Erythroblast (primary cell): Measurements from ENCODE around the gene FILIP1L.

Experiments used
- GATA1 ChIP-seq: IDR thresholded peaks from 2 replicates; pipeline ENCODE4 v1.6.1; 2011; ENCODE audit warnings: low read depth, mild to moderate bottlenecking, control low read depth, low read length, moderate library complexity
- POLR2A ChIP-seq: IDR thresholded peaks from 2 replicates; pipeline ENCODE4 v1.6.1; 2011; ENCODE audit warnings: mild to moderate bottlenecking, low read length

DNA sequence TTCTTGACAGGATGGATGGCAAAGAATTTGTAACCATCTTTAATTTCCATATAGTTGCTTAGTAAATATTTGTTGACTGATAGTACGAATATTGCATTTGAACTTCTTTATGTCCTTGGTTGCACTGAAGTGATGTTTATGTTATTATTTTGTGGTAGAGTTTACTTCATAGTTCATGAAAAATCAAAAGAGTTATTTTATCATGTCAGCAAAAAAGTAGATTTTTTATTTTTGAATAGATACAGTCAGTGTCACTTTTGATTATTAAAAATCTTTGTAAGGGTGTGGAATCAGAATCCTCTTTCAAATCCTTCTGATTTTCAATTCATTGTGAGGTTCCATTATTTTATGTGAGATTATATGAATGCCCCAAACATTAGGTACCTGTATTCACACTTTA lies 35.0 kb downstream of the FILIP1L start:
- no peak for TF ChIP-seq POLR2A
- no peak for TF ChIP-seq GATA1
